Stimulated activated CD8-positive, alpha-beta memory T cell treated with anti-CD3 and anti-CD28 coated beads, Interleukin-12 subunit alpha, Interleukin-12 subunit beta, amount 100 ng/mL, for 4 hours (primary cell): ENCODE data around the gene EBI3.
A peak's percentile ranks its signal among the peaks of the same experiment; 100 is the strongest.
"Not testable (repeated sequence)": the region's sequence is repeated elsewhere in the genome, so short reads cannot be mapped to it uniquely, and the experiment has no call there.

Source experiments
- DNase-seq: peaks from one replicate; pipeline ENCODE4 v3.0.0-alpha.2; 2020; ENCODE audit warnings: low read depth

EBI3 gene

GRCh38 chr19:4229179-4229931 lies at the start of gene EBI3:
Gene EBI3, plus strand, starts transcription at chr19:4229523. Its CDS starts 28 bp downstream, at chr19:4229551.
- DNase-seq, result peak; percentile 8

GRCh38 chr19:4181053-4181508 lies 48.2 kb upstream of the EBI3 start:
- no peak for DNase-seq

- DNase-seq, result peak; percentile 95
Measured at GRCh38 chr19:4182084-4182810, 47.1 kb upstream of the EBI3 start, which contains the start of the genes ANKRD24 and SIRT6. Gene ANKRD24, plus strand, starts transcription at chr19:4182689. Its CDS starts 3,737 bp downstream, at chr19:4186426. Gene SIRT6, minus strand, starts transcription at chr19:4182563. Its CDS starts 24 bp downstream, at chr19:4182539.

GRCh38 chr19:4183967-4184717 lies 45.2 kb upstream of the EBI3 start:
- no peak for DNase-seq

- DNase-seq, result no peak
Measured at GRCh38 chr19:4184718-4185352, 44.5 kb upstream of the EBI3 start.

- DNase-seq, result no peak
Measured at GRCh38 chr19:4185413-4186086, 43.8 kb upstream of the EBI3 start.

GRCh38 chr19:4186087-4186993 lies 43.0 kb upstream of the EBI3 start:
- peak; percentile 43 for DNase-seq

GRCh38 chr19:4187313-4188122 lies 41.8 kb upstream of the EBI3 start:
- no peak for DNase-seq

- no peak for DNase-seq
Measured at GRCh38 chr19:4189641-4190040, 39.7 kb upstream of the EBI3 start.

GRCh38 chr19:4192537-4192936 lies 36.8 kb upstream of the EBI3 start:
- not testable (repeated sequence) for DNase-seq

GRCh38 chr19:4194353-4194752 lies 35.0 kb upstream of the EBI3 start:
- DNase-seq, result no peak

- DNase-seq, result no peak
Measured at GRCh38 chr19:4196009-4196408, 33.3 kb upstream of the EBI3 start.

GRCh38 chr19:4196587-4197148 lies 32.7 kb upstream of the EBI3 start:
- no peak for DNase-seq

- DNase-seq, result no peak
Measured at GRCh38 chr19:4197228-4197624, 32.1 kb upstream of the EBI3 start.

- no peak for DNase-seq
Measured at GRCh38 chr19:4197625-4198466, 31.5 kb upstream of the EBI3 start.

- DNase-seq, result no peak
Measured at GRCh38 chr19:4198467-4199126, 30.7 kb upstream of the EBI3 start.

GRCh38 chr19:4199699-4200293 lies 29.5 kb upstream of the EBI3 start:
- no peak for DNase-seq
